ENCODE measurements around the gene SLC22A14.
A peak's percentile ranks its signal among the peaks of the same experiment; 100 is the strongest.
"Not testable (repeated sequence)": the region's sequence is repeated elsewhere in the genome, so short reads cannot be mapped to it uniquely, and the experiment has no call there.

Gene SLC22A14

GRCh38 chr3:38314764-38315487 is 32.8 kb downstream of the SLC22A14 start:
- DNase-seq, result no peak

DNA sequence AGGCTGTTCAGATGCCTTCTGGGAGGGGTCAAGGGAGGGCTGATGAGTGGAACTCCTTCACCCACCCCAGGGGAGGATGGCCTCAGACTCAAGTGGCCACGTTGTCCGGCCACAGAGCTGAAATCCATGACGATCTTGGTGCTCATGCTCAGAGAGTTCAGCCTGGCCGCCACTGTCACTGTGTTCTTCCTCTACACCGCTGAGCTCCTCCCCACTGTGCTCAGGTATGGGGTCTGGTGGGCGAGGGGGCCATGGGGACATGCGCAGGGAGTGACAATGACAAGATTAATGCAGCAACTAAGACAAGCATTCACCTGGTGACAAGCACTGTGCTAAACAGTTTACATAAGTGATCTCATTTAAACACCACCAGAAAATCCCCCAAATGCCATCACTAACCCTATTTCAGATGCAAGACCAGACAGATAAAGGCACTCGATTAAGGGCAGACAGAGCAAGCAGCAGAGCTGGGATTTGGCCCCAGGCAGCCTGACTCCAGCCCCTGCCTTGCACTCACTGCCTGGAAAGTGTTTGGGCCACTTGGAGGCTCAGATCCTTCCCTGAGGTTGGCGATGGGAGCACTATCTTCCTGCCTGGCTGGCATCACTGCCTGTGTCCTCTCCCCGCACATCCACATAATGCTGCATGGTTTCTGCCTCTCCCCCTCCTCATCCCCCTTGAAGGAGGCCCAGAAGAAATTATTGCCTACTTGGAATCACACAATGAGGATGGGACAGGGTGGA is 33.6 kb downstream of the SLC22A14 start:
- DNase-seq, result no peak

DNA sequence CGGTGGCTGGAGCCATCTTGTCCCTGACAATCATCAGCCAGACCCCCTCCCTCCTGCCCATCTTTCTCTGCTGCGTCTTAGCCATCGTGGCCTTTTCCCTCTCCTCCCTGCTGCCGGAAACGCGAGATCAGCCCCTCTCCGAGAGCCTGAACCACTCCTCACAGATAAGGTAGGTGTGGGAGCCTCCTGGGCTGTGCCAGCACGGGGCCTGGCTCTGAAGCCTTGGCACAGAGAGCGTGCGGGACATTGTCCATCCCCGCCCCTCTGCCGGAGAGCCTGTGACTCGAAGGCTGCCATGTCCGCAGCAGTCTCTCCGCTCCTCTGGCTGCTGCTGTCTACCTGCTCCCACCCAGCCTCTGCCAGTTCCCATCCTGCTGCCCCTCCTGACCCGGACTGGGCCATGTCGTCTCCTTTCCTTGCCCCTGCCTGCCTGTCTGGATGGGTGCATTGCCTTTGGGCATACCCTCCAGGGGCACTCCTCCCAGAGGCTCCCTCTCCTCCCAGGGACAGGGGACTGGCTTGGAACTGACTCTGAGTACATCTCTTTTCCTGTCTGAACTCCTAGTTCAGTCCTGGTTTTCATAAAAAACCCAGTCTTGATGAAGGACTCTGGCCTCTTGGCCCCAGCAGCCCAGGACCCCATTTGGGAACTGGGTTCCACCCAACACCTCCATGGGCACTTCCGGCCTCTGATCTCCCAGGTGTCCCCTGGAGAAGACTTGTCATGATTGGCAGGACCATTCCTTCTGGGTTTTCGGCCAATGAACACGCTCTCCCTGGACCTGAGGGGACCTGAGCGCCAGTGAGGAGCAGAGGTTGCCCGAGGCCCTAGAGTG is 34.5 kb downstream of the SLC22A14 start:
- no peak for DNase-seq

- no peak for DNase-seq
These were observed 35.2 kb downstream of the SLC22A14 start for GRCh38 chr3:38317192-38317759.

DNA sequence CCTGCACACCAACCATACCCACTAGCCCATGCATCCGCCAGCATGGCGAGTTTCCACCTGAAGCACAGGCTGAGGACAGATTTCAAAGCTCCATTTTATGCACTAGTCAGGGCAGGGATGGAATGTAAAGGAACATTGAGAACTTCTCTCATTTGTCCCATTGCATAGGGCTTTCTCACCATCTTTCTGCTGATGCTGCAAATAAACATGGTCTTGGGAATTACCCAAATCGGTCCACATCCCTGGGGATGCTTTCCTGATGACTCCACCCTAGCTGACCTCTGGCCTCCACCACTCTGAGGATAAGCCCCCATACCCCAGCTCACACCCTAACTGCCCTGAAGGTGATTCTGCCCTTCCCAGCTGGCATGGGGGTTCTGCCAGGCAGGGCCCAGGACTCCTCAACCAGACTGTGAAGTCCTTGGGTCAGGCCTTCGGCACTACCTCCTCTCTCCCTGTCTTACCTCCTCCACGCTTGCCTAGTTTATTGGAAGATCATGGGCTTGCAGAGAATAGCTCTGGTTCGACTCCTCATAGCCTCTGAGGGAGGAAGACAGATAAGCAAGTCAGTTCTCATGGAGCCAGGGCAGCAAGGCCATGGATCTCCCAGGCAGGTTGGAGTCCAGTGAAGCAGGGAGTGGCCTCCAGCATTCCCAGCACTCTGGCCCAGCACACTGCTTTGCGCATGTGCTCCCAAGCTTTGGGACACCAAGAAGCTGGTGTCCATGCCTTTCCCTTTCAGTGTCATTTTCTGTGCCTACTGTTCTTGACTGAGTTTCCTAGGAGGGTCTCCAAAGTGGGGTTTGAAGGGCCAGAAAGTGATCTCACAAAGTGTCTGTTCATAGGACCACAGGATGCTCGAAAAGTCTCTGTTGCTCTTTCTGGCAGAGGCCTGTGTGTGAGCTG is 36.9 kb downstream of the SLC22A14 start:
- no peak for DNase-seq

- not testable (repeated sequence) for DNase-seq
These were observed 38.5 kb downstream of the SLC22A14 start for GRCh38 chr3:38320638-38321037.

DNA sequence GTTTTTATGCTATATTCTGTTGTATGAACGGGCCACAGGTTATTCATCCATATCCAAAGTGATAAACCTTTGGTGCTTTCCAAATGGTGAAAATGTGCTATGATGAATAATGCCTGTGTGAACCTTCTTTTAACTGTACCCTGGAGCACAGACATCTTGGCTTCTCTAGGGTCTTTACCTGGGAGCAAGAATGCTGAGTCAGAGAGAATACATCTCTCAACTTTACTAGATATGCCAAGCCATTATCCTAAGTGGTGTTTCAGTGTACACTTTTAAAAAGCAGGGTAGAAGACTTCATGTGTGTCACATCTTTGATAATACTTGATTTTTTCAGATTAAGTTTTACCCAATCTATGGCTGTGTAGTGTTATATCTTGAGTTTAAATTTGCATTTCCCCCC is 41.0 kb downstream of the SLC22A14 start:
- no peak for DNase-seq

DNA sequence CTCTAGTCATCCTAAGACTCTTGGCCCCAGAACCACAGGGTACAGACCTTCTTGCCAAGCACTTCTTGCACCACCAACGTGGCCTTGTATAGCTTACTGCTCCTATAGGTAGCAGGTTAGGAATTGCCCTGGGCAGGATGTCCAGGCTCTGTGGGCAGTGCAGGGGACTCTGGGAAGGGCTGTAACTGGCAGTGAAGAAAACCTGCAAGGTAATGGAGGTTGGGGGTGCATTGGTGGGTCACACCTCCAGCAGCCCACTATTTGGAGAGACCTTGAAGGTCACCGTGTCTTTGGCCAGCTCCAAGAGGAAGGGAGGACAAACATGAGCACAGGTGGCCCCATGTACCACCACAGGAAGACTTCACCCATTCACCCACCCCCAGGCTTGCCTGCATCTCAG is 43.2 kb downstream of the SLC22A14 start:
- no peak for DNase-seq

GRCh38 chr3:38327335-38328009 is 45.4 kb downstream of the SLC22A14 start:
- no peak for DNase-seq

GRCh38 chr3:38331257-38332022 is 49.3 kb downstream of the SLC22A14 start:
- no peak for DNase-seq

DNA sequence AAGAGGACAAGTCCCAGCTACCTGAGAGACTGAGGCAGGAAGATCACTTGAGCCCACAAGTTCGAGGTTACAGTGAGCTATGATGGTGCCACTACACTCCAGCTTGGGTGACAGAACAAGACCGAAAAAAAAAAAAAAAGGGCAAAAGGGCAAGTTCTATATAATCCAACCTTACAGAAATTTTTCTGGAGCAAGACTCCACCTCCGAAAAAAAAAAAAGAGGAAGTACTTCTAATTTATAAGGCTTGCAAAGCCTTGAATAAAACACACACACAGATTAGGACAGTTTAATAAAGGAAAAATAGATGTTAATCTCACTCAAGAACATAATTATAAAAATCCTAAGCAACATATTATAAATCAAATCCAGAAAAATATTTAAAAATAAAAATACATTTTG is 50.1 kb downstream of the SLC22A14 start:
- DNase-seq, result no peak

- DNase-seq, result no peak
These were observed 52.3 kb downstream of the SLC22A14 start for GRCh38 chr3:38334142-38335055.

DNA sequence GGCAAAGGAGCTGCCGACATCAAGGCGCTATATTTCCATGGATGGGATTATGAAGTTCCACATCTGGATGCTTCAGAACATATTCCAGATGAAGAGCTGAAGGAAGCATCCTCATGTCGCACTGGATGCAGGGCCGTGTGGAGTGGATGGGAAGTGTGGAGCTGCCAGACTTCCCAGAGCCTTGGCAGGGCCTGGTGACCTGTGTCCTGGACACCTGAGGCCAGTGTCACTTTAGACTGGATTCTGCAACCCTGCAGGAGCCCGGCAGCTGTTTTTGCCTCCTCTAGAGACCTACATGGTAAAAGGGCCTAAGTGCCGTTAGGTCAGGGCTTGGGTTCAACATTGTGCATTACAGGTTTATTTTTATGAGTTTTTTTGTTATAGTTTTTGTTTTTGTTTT is 53.2 kb downstream of the SLC22A14 start:
- DNase-seq, result no peak

DNA sequence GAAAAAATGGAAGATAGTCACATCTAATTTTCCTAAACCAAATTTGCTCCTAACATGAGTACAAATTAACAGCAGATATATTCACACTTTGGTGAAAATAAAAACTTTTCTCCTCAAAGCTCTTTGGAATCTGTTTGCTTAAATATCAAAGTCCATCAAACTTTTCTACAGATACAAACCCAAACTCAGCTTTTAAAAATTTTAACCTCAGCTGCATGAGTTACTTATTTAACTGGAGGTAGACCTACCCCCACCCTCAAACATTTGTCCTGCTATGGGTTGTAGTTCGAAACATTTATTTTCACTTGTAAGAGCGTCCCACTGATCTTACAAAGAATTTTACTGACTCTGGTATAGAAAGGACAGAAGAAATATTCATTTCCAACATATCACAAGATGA is 55.6 kb downstream of the SLC22A14 start:
- no peak for DNase-seq

DNA sequence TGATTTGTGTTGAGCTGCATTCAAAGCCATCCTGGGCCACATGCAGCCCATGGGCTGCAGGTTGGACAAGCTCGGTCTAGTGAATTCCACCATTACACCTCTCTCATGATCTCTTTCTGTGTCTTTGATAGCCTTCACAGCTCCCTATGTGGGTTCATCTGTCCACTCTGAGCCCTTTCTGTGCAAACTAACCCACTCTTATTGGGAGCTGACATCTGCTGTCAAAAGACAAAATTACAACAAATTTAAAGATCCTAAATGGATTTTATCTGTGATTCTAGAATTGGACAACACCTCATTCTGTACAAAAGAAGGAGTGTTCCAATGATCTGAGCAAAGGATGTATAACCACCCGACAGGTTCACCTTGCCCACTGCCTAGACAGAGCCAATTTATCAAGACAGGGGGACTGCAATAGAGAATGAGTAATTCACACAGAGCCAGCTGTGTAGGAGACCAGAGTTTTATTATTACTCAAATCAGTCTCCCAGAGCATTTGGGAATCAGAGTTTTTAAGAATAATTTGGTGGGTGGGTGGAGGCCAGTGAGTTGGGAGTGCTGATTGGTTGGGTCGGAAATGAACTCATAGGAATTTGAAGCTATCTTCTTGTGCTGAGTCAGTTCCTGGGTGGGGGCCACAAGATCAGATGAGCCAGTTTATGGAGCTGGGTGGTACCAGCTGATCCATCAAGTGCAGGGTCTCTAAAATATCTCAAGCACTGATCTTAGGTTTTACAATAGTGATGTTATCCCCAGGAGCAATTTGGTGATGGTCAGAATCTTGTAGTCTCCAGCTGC is 61.9 kb downstream of the SLC22A14 start:
- DNase-seq, result no peak

- DNase-seq, result no peak
These were observed 63.9 kb downstream of the SLC22A14 start for GRCh38 chr3:38345879-38346586.

DNA sequence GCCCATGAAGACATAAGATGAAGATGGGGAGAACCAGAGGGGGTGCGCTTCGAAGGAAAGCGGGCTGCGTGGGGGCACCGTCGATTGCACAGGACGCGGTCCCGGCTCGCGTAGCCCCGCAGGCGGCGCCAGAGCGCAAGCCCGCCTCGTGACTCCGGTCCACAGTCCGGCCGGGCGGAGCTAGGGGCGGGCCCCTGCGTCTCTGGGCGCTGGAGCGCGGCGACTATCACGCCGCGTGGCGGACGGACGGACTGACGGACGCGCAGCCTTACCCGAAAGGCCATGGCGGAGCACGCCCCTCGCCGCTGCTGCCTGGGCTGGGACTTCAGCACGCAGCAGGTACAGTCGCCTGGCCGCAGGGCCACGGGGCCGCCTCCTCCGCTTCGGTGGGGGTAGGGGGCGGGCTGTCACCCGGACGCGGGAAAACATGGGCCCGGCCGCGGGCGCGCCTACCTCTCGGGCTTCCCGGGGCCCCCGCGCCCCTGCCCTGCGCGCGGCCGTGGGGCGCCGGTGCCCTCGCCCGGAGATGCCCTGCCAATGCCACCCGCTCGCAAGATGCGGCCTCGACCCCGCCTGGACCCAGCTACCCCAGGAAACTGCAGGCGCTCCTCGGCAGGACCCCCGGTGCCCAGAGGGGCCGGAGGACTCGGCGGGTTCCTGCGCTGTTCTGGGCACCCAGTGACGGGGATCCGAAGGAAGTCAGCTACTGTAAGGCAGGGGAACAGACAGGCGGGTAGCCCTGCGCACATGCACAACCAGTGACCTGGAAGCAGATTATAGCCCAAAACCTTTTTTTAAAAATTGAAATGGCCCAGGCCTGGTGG is 64.7 kb downstream of the SLC22A14 start, which contains the start of gene XYLB:
Gene XYLB (plus strand): TSS at position 199 of the 824 bp plus-strand sequence. CDS start 84 bp downstream, at position 283.
- DNase-seq, result peak; percentile 56
